ENCODE measurements around the gene SLC10A7. TPM values are rescaled to one million over a fixed set of nuclear protein-coding genes. Genes with fewer than 3 reads are reported as not detected.

SLC10A7 gene
- total and polyA plus RNA-seq, 2 of the 8 experiments (the other 6 are each of a cell fraction or from before 2014, with no cell fraction given): 2.5 to 2.9 TPM

DNA sequence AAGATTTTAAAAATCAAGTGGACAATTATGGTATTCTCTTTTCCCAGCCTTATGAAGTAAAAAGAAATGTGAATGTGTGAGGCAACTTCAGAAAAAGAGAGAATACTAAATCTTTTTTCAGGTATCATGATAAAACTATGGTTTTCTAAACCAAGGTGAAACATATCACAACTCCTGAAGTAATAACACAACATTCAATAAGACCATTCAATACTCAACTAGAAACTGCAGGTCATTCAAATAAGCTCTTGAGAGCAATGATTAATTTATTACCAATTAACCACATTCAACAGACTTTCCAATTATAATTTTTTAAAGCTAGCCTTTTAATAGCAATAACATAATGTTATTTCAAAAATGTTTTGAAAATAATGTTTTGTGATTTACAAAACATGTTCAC, 35.8 kb downstream of the SLC10A7 start:
- CTCF ChIA-PET (ENCODE audit: partially characterized antibody): no interaction called here
- Histone ChIP-seq H2BK120ac (replicated peaks; ENCODE audit: low read depth, low read length) (no peak overlapping the region), H3K79me2 (ENCODE audit: control insufficient read depth in 1 of 2, insufficient read depth in 2 of 2, low read length in 2 of 2) (no peaks in the 10 kb centered on the region), H3K18ac (ENCODE audit: extremely low read depth, low read length) (no peak overlapping the region), H3K14ac (ENCODE audit: insufficient read length) (no peak overlapping the region), H4K8ac (ENCODE audit: extremely low read depth, insufficient read depth, low read length) (no peak overlapping the region), H3K4ac (replicated peaks; ENCODE audit: insufficient read length, low read depth, low read length) (no peak overlapping the region), H2BK15ac (ENCODE audit: low read length) (no peak overlapping the region), H4K91ac (replicated peaks; ENCODE audit: insufficient read length, low read length) (no peak overlapping the region), H3K9ac (replicated peaks in 1 of 4; ENCODE audit: extremely low read depth in 1 of 4, low read depth in 3 of 4, low read length in 3 of 4) (no peak overlapping the region), H3K4me2 (ENCODE audit: insufficient read depth in 1 of 2, low read depth in 2 of 2, low read length in 2 of 2) (no peak overlapping the region), H3K9me3 (ENCODE audit: insufficient read depth in 2 of 2, low read depth in 1 of 2, low read length in 1 of 2) (no peaks in the 10 kb centered on the region), H2BK20ac (ENCODE audit: low read length) (no peak overlapping the region), H2BK12ac (ENCODE audit: low read depth, low read length) (no peak overlapping the region), H3K23ac (ENCODE audit: insufficient read length) (no peak overlapping the region), H3K56ac (replicated peaks; ENCODE audit: insufficient read length, low read depth, low read length) (no peak overlapping the region), H3K27ac (ENCODE audit: low read depth, low read length) (no peak overlapping the region), H2BK5ac (ENCODE audit: low read depth, low read length) (no peak overlapping the region), H4K20me1 (replicated peaks in 1 of 2; ENCODE audit: control insufficient read depth in 1 of 2, insufficient read depth in 2 of 2, low read length in 2 of 2) (no peaks in the 10 kb centered on the region), H3K79me1 (ENCODE audit: low read depth, low read length) (no peaks in the 10 kb centered on the region), H3K4me3 (ENCODE audit: extremely low read depth in 1 of 4, insufficient read depth in 2 of 4, low read depth in 3 of 4, low read length in 4 of 4) (no peak overlapping the region), H2AK5ac (ENCODE audit: low read depth, low read length) (no peak overlapping the region), H3K4me1 (replicated peaks in 1 of 4; ENCODE audit: control insufficient read depth in 3 of 4, insufficient read depth in 4 of 4, low read length in 3 of 4) (no peaks in the 10 kb centered on the region), H3K27me3 (replicated peaks in 1 of 4; ENCODE audit: control insufficient read depth in 3 of 4, extremely low read depth in 1 of 4, insufficient read depth in 3 of 4, low read length in 3 of 4) (no peaks in the 10 kb centered on the region), H3K36me3 (ENCODE audit: control insufficient read depth in 2 of 4, insufficient read depth in 4 of 4, low read length in 3 of 4) (no peaks in the 10 kb centered on the region), H2AFZ (ENCODE audit: low read length) (no peak overlapping the region), H4K5ac (ENCODE audit: insufficient read length, low read depth, low read length) (no peak overlapping the region), H3K23me2 (ENCODE audit: low read depth, low read length) (no peaks in the 10 kb centered on the region)
- POLR2A ChIA-PET (ENCODE audit: partially characterized antibody): no interaction called here
- TF ChIP-seq GABPA (IDR thresholded peaks at IDR 0.05; ENCODE audit: borderline replicate concordance, insufficient read depth, low read length) (no peak), CHD1 (IDR thresholded peaks at IDR 0.05; ENCODE audit: low read depth, low read length) (no peak)
- DNase-seq (ENCODE audit: low read depth in 1 of 2, low spot score in 2 of 2) (no peak), FAIRE-seq (no peak)
